Myocyte (in vitro differentiated cells): ENCODE data around the gene TOB1. TPM values are rescaled to one million over a fixed set of nuclear protein-coding genes. Genes with fewer than 3 reads are reported as not detected.

Experiments used
- total RNA-seq: library from RNA; depleted of rRNA; stranded (reverse); fragments of >200 nt; gene quantifications from 2 replicates; pipeline ENCODE4 v1.2.3, GENCODE V29; 2014

The TOB1 gene
- total RNA-seq, 1 donor from 2014 or later = 26.3 TPM

Other genes with a start within 250 kb of the TOB1 start
- gene ABCC3, start 231.5 kb downstream of the TOB1 start, total RNA-seq = 1.6 and 2.0 TPM in 2 replicates
- 40.3 and 48.0 TPM in 2 replicates for gene ANKRD40, start 158.4 kb downstream of the TOB1 start, total RNA-seq
- 65.1 and 70.5 TPM in 2 replicates for gene LUC7L3, start 146.8 kb downstream of the TOB1 start, total RNA-seq
- gene ANKRD40CL, start 98.8 kb downstream of the TOB1 start, total RNA-seq = not detected in 2 replicates
- 0.26 and 0.43 TPM in 2 replicates for gene WFIKKN2, start 30.8 kb downstream of the TOB1 start, total RNA-seq